T-helper 17 cell (primary cell): Measurements from ENCODE around the gene MACROD2. TPM values are rescaled to one million over a fixed set of nuclear protein-coding genes. Genes with fewer than 3 reads are reported as not detected.

Experiments used
- ATAC-seq: fragments of 150-1000 bp; cut with Tn5 transposase; 2 replicates; pipeline ENCODE4 v1.10.0; 2021; ENCODE audit warnings: mild to moderate bottlenecking, moderate library complexity
- DNase-seq, 3 donors: peaks; one replicate each; pipeline versions ENCODE4 v3.0.0 to v3.0.0-alpha.2; 2020 to 2021
- H3K9me3 ChIP-seq: one replicate; pipeline ENCODE4 v1.7.0; 2013; ENCODE audit warnings: low read length, mild to moderate bottlenecking; ENCODE audit not compliant: control insufficient read depth, poor library complexity, severe bottlenecking
- H3K27ac Mint-ChIP-seq: one replicate; pipeline ENCODE4 v1.8.0; 2022; ENCODE audit warnings: mild to moderate bottlenecking, moderate library complexity, mixed read lengths
- H3K27me3 Mint-ChIP-seq: one replicate; pipeline ENCODE4 v1.8.0; 2022; ENCODE audit warnings: mixed read lengths
- H3K36me3 Mint-ChIP-seq: one replicate; pipeline ENCODE4 v1.8.0; 2022; ENCODE audit warnings: low read depth, mixed read lengths
- H3K4me1 Mint-ChIP-seq: one replicate; pipeline ENCODE4 v1.8.0; 2022; ENCODE audit warnings: mild to moderate bottlenecking, mixed read lengths
- H3K4me3 Mint-ChIP-seq: one replicate; pipeline ENCODE4 v1.8.0; 2022; ENCODE audit warnings: mild to moderate bottlenecking, moderate library complexity, mixed read lengths
- total RNA-seq, 4 donors: library from RNA in 2 of 4; stranded (reverse) in 2 of 4; gene quantifications; one replicate each; pipeline ENCODE4 v1.2.3 and lab custom pipeline; 2022 to 2026

The MACROD2 gene
- total RNA-seq, 2 donors from 2014 or later: 0.85 TPM; not detected in 1

DNA sequence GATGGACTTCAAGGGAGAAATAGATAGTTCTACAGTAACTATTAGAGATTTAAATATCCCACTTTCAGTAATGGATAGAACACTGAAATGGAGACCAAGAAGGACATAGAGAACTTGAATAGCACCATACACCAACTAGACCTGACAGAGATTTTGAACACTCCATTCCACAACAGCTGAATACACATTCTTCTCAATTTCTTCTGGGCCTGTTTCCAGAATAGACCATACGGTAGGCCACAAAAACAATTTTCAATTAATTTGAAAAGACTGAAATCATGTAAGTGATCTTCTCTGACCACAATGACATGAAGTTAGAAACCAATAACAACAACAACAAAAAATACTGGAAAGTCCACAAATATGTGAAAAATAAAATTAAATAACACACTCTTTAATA is 1321.2 kb downstream of the MACROD2 start:
- H3K27me3 Mint-ChIP-seq: no peaks in the 10 kb centered on the region
- no peaks in the 10 kb centered on the region for H3K4me1 Mint-ChIP-seq
- H3K4me3 Mint-ChIP-seq: no peak overlapping the region
- no peak overlapping the region for H3K27ac Mint-ChIP-seq
- ATAC-seq (no peak), DNase-seq (no peak)
- H3K36me3 Mint-ChIP-seq: no peaks in the 10 kb centered on the region
- no peaks in the 10 kb centered on the region for H3K9me3 ChIP-seq

GRCh38 chr20:15317546-15318232 is 1322.4 kb downstream of the MACROD2 start:
- H3K27me3 Mint-ChIP-seq: no peaks in the 10 kb centered on the region
- no peaks in the 10 kb centered on the region for H3K4me1 Mint-ChIP-seq
- H3K4me3 Mint-ChIP-seq: no peak overlapping the region
- no peaks in the 10 kb centered on the region for H3K9me3 ChIP-seq
- no peaks in the 10 kb centered on the region for H3K36me3 Mint-ChIP-seq
- no peak for DNase-seq
- no peak overlapping the region for H3K27ac Mint-ChIP-seq
- no peak for ATAC-seq

DNA sequence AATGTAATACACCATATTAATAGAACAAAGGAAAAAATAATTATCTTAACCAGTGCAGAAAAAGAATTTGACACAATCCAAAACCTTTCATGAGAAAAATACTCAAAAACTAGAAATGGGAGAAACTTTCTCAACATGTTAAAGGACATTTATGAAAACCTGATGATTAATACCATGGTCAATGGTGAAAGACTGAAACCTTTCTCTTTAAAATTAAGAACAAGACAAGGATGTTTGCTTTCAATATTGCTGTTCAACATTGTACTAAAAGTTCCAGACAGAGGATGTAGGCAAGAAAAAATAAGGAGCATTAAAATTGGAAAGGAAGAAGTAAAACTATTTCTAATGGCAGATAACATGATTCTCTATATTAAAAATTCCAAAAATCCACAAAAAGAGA is 1323.4 kb downstream of the MACROD2 start:
- DNase-seq: no peak
- H3K36me3 Mint-ChIP-seq: no peaks in the 10 kb centered on the region
- no peak for ATAC-seq

GRCh38 chr20:15319439-15319838 is 1324.1 kb downstream of the MACROD2 start:
- no peaks in the 10 kb centered on the region for H3K9me3 ChIP-seq
- ATAC-seq (no peak), DNase-seq (no peak)
- Mint-ChIP-seq H3K4me1 (no peaks in the 10 kb centered on the region), H3K27me3 (no peaks in the 10 kb centered on the region), H3K4me3 (no peak overlapping the region), H3K36me3 (no peaks in the 10 kb centered on the region), H3K27ac (no peak overlapping the region)

More for the DNA sequence above, 1323.4 kb downstream of the MACROD2 start:
- no peak overlapping the region for H3K4me3 Mint-ChIP-seq
- H3K27me3 Mint-ChIP-seq: no peaks in the 10 kb centered on the region
- no peak overlapping the region for H3K27ac Mint-ChIP-seq
- no peaks in the 10 kb centered on the region for H3K9me3 ChIP-seq
- no peaks in the 10 kb centered on the region for H3K4me1 Mint-ChIP-seq

- DNase-seq (no peak), ATAC-seq (no peak)
- H3K4me1 Mint-ChIP-seq: no peaks in the 10 kb centered on the region
- H3K27ac Mint-ChIP-seq: no peak overlapping the region
- H3K36me3 Mint-ChIP-seq: no peaks in the 10 kb centered on the region
- H3K27me3 Mint-ChIP-seq: no peaks in the 10 kb centered on the region
- no peaks in the 10 kb centered on the region for H3K9me3 ChIP-seq
- H3K4me3 Mint-ChIP-seq: no peak overlapping the region
Measured at GRCh38 chr20:15320941-15321340, 1325.6 kb downstream of the MACROD2 start.

DNA sequence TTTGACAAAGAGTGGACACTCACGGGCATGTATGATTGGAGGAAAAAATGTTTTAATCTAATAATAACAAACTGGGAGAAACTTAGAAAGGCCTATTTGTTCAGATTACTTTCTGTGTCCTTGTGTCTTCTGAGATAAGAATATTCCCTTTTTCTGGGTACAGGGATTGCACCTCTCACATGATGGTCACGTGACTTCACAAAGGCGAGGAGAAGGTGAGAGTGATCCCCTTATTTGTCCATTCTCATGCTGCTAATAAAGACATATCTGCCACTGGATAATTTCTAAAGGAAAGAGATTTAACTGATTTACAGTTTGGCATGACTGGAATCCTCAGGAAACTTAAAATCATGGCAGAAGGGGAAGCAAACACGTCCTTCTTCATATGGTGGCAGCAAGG is 1331.8 kb downstream of the MACROD2 start:
- ATAC-seq: no peak
- no peaks in the 10 kb centered on the region for H3K9me3 ChIP-seq
- Mint-ChIP-seq H3K4me3 (no peak overlapping the region), H3K27ac (no peak overlapping the region), H3K36me3 (no peaks in the 10 kb centered on the region), H3K27me3 (no peaks in the 10 kb centered on the region), H3K4me1 (no peaks in the 10 kb centered on the region)
- DNase-seq: no peak

DNA sequence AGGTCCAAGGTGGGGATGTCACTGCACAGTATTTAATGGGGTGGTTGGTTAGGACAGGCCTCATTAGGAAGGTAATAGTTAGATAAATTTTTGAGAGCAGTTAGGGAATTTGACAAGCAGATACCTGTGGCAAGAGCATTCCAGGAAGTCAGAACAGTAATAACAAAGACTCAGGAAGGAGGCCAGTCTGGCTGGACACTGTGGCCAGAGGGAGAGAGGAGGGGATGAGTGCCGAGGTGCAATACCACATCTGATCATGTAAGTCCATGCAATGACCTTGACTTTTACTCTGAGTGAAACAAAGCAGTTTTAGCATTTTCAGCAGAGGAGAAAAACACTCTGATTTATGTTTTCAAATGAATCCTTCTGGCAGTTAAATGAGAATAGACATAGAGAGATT is 1332.8 kb downstream of the MACROD2 start:
- no peaks in the 10 kb centered on the region for H3K9me3 ChIP-seq
- Mint-ChIP-seq H3K27ac (no peak overlapping the region), H3K4me3 (no peak overlapping the region), H3K36me3 (no peaks in the 10 kb centered on the region), H3K4me1 (no peaks in the 10 kb centered on the region), H3K27me3 (no peaks in the 10 kb centered on the region)
- ATAC-seq (no peak), DNase-seq (no peak)

DNA sequence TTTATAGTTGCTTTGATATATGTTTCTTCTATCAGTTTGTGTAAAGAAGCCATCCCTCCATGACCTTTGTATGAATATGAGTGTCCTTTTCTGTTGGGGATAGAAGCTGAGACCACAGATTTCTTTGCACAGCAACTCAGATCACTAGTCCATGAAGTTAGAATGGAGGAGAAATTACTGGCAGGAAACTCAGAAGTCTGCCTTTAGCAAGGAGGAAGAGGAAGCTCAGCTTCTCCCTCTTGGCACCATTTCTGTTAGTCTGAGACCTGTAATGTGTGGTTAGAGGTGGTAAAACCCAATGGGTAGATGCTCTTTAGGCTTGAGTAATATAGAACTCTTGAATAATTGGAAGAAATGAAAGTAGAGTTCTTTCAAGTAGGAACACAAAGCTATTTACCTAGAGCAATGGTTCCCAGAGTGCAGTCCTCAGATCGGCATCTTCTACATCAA is 1337.4 kb downstream of the MACROD2 start:
- DNase-seq (no peak), ATAC-seq (no peak)
- H3K4me1 Mint-ChIP-seq: no peaks in the 10 kb centered on the region
- no peak overlapping the region for H3K4me3 Mint-ChIP-seq
- no peaks in the 10 kb centered on the region for H3K27me3 Mint-ChIP-seq
- no peak overlapping the region for H3K27ac Mint-ChIP-seq
- no peaks in the 10 kb centered on the region for H3K9me3 ChIP-seq
- H3K36me3 Mint-ChIP-seq: no peaks in the 10 kb centered on the region

DNA sequence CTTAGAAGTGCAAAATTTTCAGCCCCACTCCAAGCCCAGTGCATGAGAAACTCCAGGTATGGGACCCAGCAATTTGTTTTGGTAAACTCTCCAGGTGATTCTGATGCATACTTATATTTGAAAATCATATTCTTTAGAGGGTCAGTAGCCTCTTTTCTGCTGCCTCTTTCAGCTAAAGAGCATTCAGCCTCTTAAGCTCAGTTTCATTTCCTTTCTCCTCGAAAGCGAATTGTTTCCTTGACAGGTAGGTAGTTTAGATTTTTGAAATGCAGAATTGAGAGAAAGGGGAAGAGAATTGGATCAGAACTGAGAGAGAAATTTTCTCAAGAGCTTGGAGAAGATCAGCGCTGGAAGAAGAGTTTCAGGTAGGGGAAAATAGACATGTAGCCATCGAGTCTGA is 1337.9 kb downstream of the MACROD2 start:
- H3K9me3 ChIP-seq: no peaks in the 10 kb centered on the region
- DNase-seq (no peak), ATAC-seq (no peak)
- no peaks in the 10 kb centered on the region for H3K4me1 Mint-ChIP-seq
- no peaks in the 10 kb centered on the region for H3K36me3 Mint-ChIP-seq
- no peak overlapping the region for H3K27ac Mint-ChIP-seq
- H3K27me3 Mint-ChIP-seq: no peaks in the 10 kb centered on the region
- no peak overlapping the region for H3K4me3 Mint-ChIP-seq

DNA sequence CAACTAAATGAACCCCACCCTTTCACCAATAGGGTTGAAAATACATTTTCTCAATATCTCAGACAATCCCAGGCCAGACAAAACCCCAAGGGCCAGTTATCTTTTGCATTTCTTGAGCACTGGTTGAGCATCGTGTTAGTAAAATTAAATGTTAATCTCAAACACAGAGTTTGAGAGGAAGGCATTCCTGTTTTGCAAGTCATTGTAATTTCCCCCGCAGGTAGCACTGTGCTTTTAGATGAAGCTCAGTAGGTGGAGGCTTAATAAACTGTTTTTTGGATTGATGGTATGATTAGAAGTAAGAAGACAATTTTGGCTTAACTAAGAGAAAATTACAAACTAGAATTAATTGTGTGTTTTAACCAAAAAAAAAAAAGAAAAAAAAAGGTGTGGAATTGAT is 1340.7 kb downstream of the MACROD2 start:
- ATAC-seq (no peak), DNase-seq (no peak)
- H3K36me3 Mint-ChIP-seq: no peaks in the 10 kb centered on the region
- no peaks in the 10 kb centered on the region for H3K4me1 Mint-ChIP-seq
- H3K27me3 Mint-ChIP-seq: no peaks in the 10 kb centered on the region
- H3K27ac Mint-ChIP-seq: no peak overlapping the region
- no peak overlapping the region for H3K4me3 Mint-ChIP-seq
- H3K9me3 ChIP-seq: no peaks in the 10 kb centered on the region

- Mint-ChIP-seq H3K4me3 (no peak overlapping the region), H3K36me3 (no peaks in the 10 kb centered on the region), H3K27me3 (no peaks in the 10 kb centered on the region), H3K4me1 (no peaks in the 10 kb centered on the region), H3K27ac (no peak overlapping the region)
- H3K9me3 ChIP-seq: no peaks in the 10 kb centered on the region
- DNase-seq (no peak), ATAC-seq (no peak)
Measured at GRCh38 chr20:15336536-15336935, 1341.2 kb downstream of the MACROD2 start.

DNA sequence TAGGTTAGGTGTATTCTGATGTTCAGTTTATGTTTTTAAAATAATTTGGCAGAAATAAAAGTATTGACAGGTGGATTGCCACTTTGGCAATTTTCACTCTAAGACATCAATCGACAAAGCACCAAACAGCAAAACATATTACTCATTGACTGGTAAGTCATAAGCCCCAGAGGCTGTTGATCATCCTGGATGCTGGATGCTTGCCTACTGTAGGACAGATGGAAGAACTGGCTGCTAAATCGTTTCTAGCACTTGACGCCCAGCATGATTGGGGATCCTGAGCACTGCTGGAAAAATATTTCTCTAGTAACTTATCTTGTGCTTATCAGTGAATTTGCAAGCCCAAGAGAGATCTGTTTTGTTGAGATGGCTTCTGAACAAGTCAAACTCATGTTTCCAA is 1343.9 kb downstream of the MACROD2 start:
- Mint-ChIP-seq H3K27me3 (no peaks in the 10 kb centered on the region), H3K4me3 (no peak overlapping the region), H3K36me3 (no peaks in the 10 kb centered on the region), H3K4me1 (no peaks in the 10 kb centered on the region), H3K27ac (no peak overlapping the region)
- no peaks in the 10 kb centered on the region for H3K9me3 ChIP-seq
- DNase-seq: no peak
- ATAC-seq: no peak

DNA sequence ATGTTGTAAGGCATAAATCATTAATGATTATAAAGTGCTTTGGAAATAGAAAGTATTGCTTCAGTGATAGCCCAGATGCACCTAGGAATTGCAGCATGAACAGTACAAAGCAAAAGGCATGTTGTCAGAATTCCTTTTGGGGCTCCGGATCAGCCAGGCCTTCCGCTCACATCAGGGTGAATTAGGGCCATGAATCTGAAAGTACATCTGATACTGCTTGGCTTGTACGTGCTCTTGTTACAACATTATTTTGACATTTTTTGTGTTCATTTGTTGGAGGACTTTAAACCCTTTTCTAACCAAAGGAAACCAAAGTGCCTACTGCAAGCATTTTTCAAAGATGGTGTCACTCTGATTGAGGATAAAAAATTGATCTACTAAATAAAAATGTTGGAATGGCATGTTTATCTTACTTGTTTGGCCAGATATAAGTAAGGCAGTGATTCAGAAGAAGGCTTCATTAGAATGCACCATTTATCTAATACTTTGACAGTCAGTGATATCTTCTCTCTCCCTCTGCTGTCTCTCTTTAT is 1347.7 kb downstream of the MACROD2 start:
- H3K36me3 Mint-ChIP-seq: no peaks in the 10 kb centered on the region
- no peak overlapping the region for H3K4me3 Mint-ChIP-seq
- H3K4me1 Mint-ChIP-seq: no peaks in the 10 kb centered on the region
- H3K9me3 ChIP-seq: no peaks in the 10 kb centered on the region
- DNase-seq: no peak
- ATAC-seq: no peak
- H3K27ac Mint-ChIP-seq: no peak overlapping the region
- no peaks in the 10 kb centered on the region for H3K27me3 Mint-ChIP-seq

- Mint-ChIP-seq H3K27ac (no peak overlapping the region), H3K36me3 (no peaks in the 10 kb centered on the region), H3K4me3 (no peak overlapping the region), H3K4me1 (no peaks in the 10 kb centered on the region), H3K27me3 (no peaks in the 10 kb centered on the region)
- DNase-seq (no peak), ATAC-seq (no peak)
- no peaks in the 10 kb centered on the region for H3K9me3 ChIP-seq
Measured at GRCh38 chr20:15345287-15345686, 1350.0 kb downstream of the MACROD2 start.
